ENCODE measurements around the gene APBA2. TPM values are rescaled to one million over a fixed set of nuclear protein-coding genes. Genes with fewer than 3 reads are reported as not detected.

The APBA2 gene
- total RNA-seq, 1 experiment from 2014 or later, result 11.2 TPM

DNA sequence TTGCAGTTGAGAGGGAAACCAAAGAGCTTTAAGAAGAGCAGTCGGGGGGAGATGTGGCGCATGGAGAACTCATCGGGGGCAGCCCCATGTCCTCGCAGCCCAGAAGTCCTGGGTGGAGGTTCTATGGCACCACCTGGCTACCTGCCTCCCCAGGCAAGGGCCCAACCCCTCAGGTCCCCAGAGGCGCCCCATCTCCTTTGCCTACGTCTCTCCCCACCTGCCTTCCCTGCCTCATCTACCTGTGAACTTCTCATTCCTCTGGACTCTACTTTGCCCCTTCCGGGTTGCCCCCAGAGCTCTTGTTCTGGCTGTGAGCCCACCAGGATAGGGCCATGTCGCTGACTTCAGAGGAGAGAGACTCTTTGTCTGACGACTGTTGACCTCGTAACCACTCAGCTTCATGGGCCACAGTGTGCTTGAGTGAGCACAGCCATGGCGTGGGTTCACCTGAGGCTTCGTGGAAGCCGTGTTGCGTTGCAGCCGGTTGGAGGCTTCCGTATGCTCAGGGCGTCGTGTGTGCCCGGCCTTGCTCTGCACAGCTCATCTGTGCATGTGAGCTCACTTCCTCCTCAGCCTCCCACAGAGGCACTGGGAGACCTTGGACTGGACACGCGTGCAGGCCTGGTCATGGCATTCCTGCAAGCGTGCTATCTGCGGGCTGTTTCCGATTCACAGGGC lies 13.4 kb downstream of the APBA2 start:
- H3K4me3 Mint-ChIP-seq, result no peak overlapping the region
- CTCF ChIA-PET, result no interaction called here
- H3K36me3 Mint-ChIP-seq, result peaks cover 13% of the 10 kb centered on the region
- ATAC-seq (no peak), DNase-seq (ENCODE audit: low spot score) (no peak)
- H3K9me3 Mint-ChIP-seq, result peaks cover 13% of the 10 kb centered on the region
- no peak overlapping the region; the same call in 1 of the 2 replicates for H3K27ac Mint-ChIP-seq
- POLR2A ChIA-PET, result no interaction called here
- no peaks in the 10 kb centered on the region; the same call in 1 of the 2 replicates for H3K4me1 Mint-ChIP-seq
- H3K27me3 Mint-ChIP-seq (ENCODE audit: low read depth), result no peaks in the 10 kb centered on the region
- TF ChIP-seq ZNF263 (CRISPR knock-in tag; IDR thresholded peaks at IDR 0.05; ENCODE audit: low read depth), result no peak
- TF ChIP-seq TP53 (CRISPR knock-in tag; IDR thresholded peaks at IDR 0.05), result no peak
- no peak for TF ChIP-seq MXD4 (CRISPR knock-in tag; IDR thresholded peaks at IDR 0.05; ENCODE audit: borderline replicate concordance)
- TF ChIP-seq ZNF423 (CRISPR knock-in tag; IDR thresholded peaks at IDR 0.05), result no peak
- TF ChIP-seq ZNF512 (CRISPR knock-in tag; IDR thresholded peaks at IDR 0.05; ENCODE audit: borderline replicate concordance), result no peak
- TF ChIP-seq CREB1 (CRISPR knock-in tag; IDR thresholded peaks at IDR 0.05), result no peak
- TF ChIP-seq IRF1 (CRISPR knock-in tag; IDR thresholded peaks at IDR 0.05), result no peak
- TF ChIP-seq AFF4 (CRISPR knock-in tag; IDR thresholded peaks at IDR 0.05; ENCODE audit: borderline replicate concordance), result no peak
- no peak for TF ChIP-seq ZNF671 (CRISPR knock-in tag; IDR thresholded peaks at IDR 0.05)
- no peak for TF ChIP-seq HMGA2 (CRISPR knock-in tag; IDR thresholded peaks at IDR 0.05)
- TF ChIP-seq, protein P1, sequence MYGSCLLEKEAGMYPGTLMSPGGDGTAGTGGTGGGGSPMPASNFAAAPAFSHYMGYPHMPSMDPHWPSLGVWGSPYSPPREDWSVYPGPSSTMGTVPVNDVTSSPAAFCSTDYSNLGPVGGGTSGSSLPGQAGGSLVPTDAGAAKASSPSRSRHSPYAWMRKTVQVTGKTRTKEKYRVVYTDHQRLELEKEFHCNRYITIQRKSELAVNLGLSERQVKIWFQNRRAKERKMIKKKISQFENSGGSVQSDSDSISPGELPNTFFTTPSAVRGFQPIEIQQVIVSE (CRISPR knock-in tag; IDR thresholded peaks at IDR 0.05; ENCODE audit: borderline replicate concordance), result no peak
- TF ChIP-seq ARID4B (CRISPR knock-in tag; IDR thresholded peaks at IDR 0.05; ENCODE audit: borderline replicate concordance), result no peak
- no peak for TF ChIP-seq ZNF532 (CRISPR knock-in tag; IDR thresholded peaks at IDR 0.05; ENCODE audit: borderline replicate concordance)
- TF ChIP-seq, protein P2, sequence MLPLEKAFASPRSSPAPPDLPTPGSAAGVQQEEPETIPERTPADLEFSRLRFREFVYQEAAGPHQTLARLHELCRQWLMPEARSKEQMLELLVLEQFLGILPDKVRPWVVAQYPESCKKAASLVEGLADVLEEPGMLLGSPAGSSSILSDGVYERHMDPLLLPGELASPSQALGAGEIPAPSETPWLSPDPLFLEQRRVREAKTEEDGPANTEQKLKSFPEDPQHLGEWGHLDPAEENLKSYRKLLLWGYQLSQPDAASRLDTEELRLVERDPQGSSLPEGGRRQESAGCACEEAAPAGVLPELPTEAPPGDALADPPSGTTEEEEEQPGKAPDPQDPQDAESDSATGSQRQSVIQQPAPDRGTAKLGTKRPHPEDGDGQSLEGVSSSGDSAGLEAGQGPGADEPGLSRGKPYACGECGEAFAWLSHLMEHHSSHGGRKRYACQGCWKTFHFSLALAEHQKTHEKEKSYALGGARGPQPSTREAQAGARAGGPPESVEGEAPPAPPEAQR (CRISPR knock-in tag; IDR thresholded peaks at IDR 0.05), result no peak
- TF ChIP-seq, protein P3, sequence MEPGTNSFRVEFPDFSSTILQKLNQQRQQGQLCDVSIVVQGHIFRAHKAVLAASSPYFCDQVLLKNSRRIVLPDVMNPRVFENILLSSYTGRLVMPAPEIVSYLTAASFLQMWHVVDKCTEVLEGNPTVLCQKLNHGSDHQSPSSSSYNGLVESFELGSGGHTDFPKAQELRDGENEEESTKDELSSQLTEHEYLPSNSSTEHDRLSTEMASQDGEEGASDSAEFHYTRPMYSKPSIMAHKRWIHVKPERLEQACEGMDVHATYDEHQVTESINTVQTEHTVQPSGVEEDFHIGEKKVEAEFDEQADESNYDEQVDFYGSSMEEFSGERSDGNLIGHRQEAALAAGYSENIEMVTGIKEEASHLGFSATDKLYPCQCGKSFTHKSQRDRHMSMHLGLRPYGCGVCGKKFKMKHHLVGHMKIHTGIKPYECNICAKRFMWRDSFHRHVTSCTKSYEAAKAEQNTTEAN (CRISPR knock-in tag; IDR thresholded peaks at IDR 0.05), result no peak
- TF ChIP-seq, protein P4, sequence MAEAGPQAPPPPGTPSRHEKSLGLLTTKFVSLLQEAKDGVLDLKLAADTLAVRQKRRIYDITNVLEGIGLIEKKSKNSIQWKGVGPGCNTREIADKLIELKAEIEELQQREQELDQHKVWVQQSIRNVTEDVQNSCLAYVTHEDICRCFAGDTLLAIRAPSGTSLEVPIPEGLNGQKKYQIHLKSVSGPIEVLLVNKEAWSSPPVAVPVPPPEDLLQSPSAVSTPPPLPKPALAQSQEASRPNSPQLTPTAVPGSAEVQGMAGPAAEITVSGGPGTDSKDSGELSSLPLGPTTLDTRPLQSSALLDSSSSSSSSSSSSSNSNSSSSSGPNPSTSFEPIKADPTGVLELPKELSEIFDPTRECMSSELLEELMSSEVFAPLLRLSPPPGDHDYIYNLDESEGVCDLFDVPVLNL (CRISPR knock-in tag; IDR thresholded peaks at IDR 0.05; ENCODE audit: borderline replicate concordance, low read depth), result no peak
